Body of pancreas (tissue), 4 donors: ENCODE data around the gene ACAD10. TPM values are rescaled to one million over a fixed set of nuclear protein-coding genes. Genes with fewer than 3 reads are reported as not detected.

Experiments used
- ATAC-seq: fragments of 150-250 bp; one replicate; pipeline ENCODE4 v1.9.1; 2016
- DNase-seq, 4 donors: peaks; one replicate each; pipeline ENCODE4 v3.0.0-alpha.2; 2019
- H3K27ac ChIP-seq, 4 donors: fragments of 200-600 bp; sonication (generic); 1 replicate in 3 of 4; 2 replicates in 1 of 4; pipeline versions ENCODE4 v1.5.1 to v1.6.1; 2016 to 2019; ENCODE audit warnings: mild to moderate bottlenecking in 1 of 4, mixed read lengths in 1 of 4, moderate library complexity in 1 of 4
- H3K27me3 ChIP-seq, 2 donors: fragments of 200-600 bp; sonication (generic); one replicate each; pipeline ENCODE4 v1.6.0; 2016; ENCODE audit warnings: mild to moderate bottlenecking in 1 of 2
- H3K36me3 ChIP-seq, 2 donors: fragments of 200-600 bp; sonication (generic); replicated peaks in 1 of 2; 2 replicates each; pipeline ENCODE4 v1.5.1; 2016; ENCODE audit warnings: low read depth in 2 of 2; ENCODE audit not compliant: insufficient read depth in 1 of 2
- H3K4me1 ChIP-seq: fragments of 200-600 bp; sonication (generic); one replicate; pipeline ENCODE4 v1.6.0; 2016
- H3K4me3 ChIP-seq, 2 donors: fragments of 200-600 bp; sonication (generic); 1 replicate in 1 of 2; 2 replicates in 1 of 2; pipeline ENCODE4 v1.5.1; 2016 to 2019
- H3K9me3 ChIP-seq, 3 donors: fragments of 200-600 bp; sonication (generic); 1 replicate in 2 of 3; 2 replicates in 1 of 3; pipeline ENCODE4 v1.5.1; 2016
- POLR2A ChIP-seq, 3 donors: fragments of 450-650 bp; IDR thresholded peaks; one replicate each; pipeline ENCODE4 v1.6.1; 2016; ENCODE audit warnings: antibody characterized with exemption in 3 of 3, mild to moderate bottlenecking in 2 of 3
- WGBS, 2 donors: methylation state at CpG; one replicate each; pipeline ENCODE4 v1.1.5; 2017; 5-methylcytosine and 5-hydroxymethylcytosine counted together
- intact Hi-C: fragments of 100-400 bp; cut with DNase I; formaldehyde crosslinking; loops from one replicate; pipeline ENCODE4 v1.15.1; 2023
- total RNA-seq, 2 donors: library from RNA; depleted of rRNA; stranded (reverse); fragments of >200 nt; gene quantifications; one replicate each; pipeline ENCODE4 v1.1.0, GENCODE V29; 2016
- TF ChIP-seq, protein P1 (sequence below), 7 experiments: fragments of 450-650 bp in 4 of 7; fragments of 200-600 bp in 3 of 7; sonication (generic) in 3 of 7; IDR thresholded peaks; one replicate each; pipeline ENCODE4 v1.5.1; 2016 to 2019; ENCODE audit warnings: antibody characterized with exemption in 7 of 7

ACAD10 gene
- total RNA-seq, 2 donors from 2014 or later = 20.8 to 35.3 TPM

DNA sequence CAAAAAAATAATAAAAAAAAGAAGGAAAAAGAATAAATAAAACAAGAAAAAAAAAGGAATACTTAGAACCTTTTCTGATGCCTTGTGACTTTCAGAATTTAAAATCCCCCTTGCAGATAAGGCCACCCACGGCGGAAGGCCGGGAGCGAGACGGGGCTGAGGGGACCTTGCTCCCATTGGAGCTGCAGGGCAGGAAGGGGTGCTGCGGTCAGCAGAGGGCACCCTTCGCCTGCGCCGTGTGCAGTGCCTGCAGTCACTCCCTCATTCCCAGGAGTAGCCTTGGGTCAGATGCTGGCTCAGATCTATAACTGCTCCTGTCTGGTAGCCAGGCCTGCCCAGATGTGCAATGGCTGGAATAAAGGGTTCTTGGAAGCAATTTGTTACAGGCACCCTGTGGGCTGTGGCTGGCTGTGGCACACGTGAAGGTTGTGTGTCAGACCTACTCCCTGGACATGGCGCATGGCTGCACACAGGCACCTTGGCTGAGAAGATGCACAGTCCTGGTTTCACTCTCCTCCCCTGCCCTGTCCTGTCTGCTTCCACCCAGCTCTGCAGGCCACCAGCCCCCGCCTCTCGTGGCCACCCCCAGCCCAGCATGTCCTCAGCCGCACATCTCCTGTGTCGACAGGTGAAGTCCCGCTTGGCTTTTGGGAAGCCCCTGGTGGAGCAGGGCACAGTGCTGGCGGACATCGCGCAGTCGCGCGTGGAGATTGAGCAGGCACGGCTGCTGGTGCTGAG lies 67.5 kb downstream of the ACAD10 start:
- Histone ChIP-seq H3K4me3 (no peak overlapping the region), H3K36me3 (no peaks in the 10 kb centered on the region), H3K27ac (no peak overlapping the region), H3K4me1 (peaks cover 40% of the 10 kb centered on the region), H3K9me3 (no peaks in the 10 kb centered on the region), H3K27me3 (no peaks in the 10 kb centered on the region)
- peak; percentile 88 for ATAC-seq
- WGBS, 2 donors = 49 to 61% methylated on average over 13 to 23 of the region's 23 CpGs
- intact Hi-C loops = loop anchor here (10.0 kb wide), 1 partner anchor 61 kb away; no protein-coding TSS in a partner anchor
- DNase-seq = peak; percentile 80 to 83 (median 82)
- TF ChIP-seq POLR2A (IDR thresholded peaks at IDR 0.05) = no peak
- TF ChIP-seq, protein P1, sequence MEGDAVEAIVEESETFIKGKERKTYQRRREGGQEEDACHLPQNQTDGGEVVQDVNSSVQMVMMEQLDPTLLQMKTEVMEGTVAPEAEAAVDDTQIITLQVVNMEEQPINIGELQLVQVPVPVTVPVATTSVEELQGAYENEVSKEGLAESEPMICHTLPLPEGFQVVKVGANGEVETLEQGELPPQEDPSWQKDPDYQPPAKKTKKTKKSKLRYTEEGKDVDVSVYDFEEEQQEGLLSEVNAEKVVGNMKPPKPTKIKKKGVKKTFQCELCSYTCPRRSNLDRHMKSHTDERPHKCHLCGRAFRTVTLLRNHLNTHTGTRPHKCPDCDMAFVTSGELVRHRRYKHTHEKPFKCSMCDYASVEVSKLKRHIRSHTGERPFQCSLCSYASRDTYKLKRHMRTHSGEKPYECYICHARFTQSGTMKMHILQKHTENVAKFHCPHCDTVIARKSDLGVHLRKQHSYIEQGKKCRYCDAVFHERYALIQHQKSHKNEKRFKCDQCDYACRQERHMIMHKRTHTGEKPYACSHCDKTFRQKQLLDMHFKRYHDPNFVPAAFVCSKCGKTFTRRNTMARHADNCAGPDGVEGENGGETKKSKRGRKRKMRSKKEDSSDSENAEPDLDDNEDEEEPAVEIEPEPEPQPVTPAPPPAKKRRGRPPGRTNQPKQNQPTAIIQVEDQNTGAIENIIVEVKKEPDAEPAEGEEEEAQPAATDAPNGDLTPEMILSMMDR (IDR thresholded peaks at IDR 0.05) = peak; percentile 75 to 95 (median 92)

DNA sequence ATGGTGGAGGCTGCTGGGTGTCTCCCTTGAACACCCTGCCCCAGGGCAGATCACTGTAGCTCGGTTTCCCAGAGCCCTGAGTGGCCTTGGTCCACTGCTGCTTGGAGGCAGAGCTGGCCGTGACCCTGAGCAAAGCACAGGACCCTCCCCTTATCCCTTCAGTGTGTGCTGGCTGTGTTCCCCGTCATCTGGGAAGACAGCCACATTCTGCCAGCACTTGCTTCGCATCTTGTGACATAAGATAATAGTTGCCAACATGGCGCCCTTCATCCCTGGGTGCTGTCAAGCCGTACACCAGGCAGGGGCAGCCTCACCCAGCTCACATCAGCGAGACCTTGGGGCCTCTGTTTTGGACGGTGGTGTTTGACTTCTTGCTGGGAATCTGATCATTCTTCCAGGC lies 68.8 kb downstream of the ACAD10 start:
- no peak for ATAC-seq
- intact Hi-C loops = loop anchor here (10.0 kb wide), 1 partner anchor 60 kb away; no protein-coding TSS in a partner anchor
- WGBS, 2 donors = 40 to 48% methylated on average over 8 of the region's 8 CpGs

DNA sequence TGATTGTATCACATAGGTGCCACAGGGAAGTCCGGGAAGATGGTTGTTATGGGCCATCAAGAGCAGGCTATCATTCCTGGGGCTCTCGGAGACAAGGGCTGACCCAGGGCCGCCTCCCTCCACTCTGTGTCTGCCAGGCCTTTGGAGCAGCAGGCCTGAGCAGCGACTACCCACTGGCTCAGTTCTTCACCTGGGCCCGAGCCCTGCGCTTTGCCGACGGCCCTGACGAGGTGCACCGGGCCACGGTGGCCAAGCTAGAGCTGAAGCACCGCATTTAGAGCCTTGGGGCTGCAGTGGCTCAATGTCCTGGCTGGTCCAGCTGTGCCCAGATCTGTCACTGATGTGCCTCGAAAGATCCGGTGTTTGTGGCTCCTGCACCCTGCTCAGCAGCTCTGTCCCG lies 70.3 kb downstream of the ACAD10 start:
- Histone ChIP-seq H3K27ac (no peak overlapping the region), H3K4me3 (no peak overlapping the region), H3K4me1 (peaks cover 50% of the 10 kb centered on the region), H3K36me3 (no peaks in the 10 kb centered on the region), H3K9me3 (no peaks in the 10 kb centered on the region), H3K27me3 (no peaks in the 10 kb centered on the region)
- DNase-seq = no peak
- TF ChIP-seq, protein P1 (IDR thresholded peaks at IDR 0.05) = no peak
- no peak for TF ChIP-seq POLR2A (IDR thresholded peaks at IDR 0.05)
- 81 to 87% methylated on average over 3 to 14 of the region's 15 CpGs for WGBS, 2 donors
- ATAC-seq = no peak
- intact Hi-C loops = loop anchor here (10.0 kb wide), 1 partner anchor 59 kb away; no protein-coding TSS in a partner anchor

More for the DNA sequence above, 68.8 kb downstream of the ACAD10 start:
- DNase-seq = peak; percentile 34 to 58 (median 50)
- H3K9me3 ChIP-seq = no peaks in the 10 kb centered on the region
- peaks cover 50% of the 10 kb centered on the region for H3K4me1 ChIP-seq
- peak overlapping the region in 1 of 4 donors; percentile 3 for H3K27ac ChIP-seq
- H3K4me3 ChIP-seq = no peak overlapping the region
- no peak for TF ChIP-seq POLR2A (IDR thresholded peaks at IDR 0.05)
- TF ChIP-seq, protein P1 (IDR thresholded peaks at IDR 0.05) = no peak
- H3K36me3 ChIP-seq = no peaks in the 10 kb centered on the region
- no peaks in the 10 kb centered on the region for H3K27me3 ChIP-seq

DNA sequence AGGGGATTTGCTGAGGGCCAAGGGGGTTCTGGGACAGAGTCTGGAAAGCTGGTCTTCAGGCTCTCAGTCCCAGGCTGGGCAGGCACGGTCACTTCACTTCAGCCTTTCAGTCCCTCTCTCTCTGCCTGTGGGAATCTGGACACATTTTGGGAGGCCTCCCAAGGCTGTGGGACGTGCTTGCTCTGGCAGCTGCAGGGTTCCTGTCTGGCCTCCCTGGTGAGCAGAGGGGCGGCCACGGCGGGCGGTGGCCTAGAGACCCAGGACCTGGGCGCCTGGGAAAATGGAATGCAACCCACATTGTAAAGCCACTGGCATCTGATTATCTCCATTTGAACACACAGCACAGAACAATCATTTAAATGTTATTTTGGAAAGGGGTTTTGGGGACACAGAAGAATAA lies 70.8 kb downstream of the ACAD10 start:
- Histone ChIP-seq H3K4me1 (peaks cover 50% of the 10 kb centered on the region), H3K4me3 (no peak overlapping the region), H3K36me3 (no peaks in the 10 kb centered on the region), H3K27me3 (no peaks in the 10 kb centered on the region), H3K27ac (no peak overlapping the region), H3K9me3 (no peaks in the 10 kb centered on the region)
- peak in 1 of 4 donors; percentile 29 for DNase-seq
- ATAC-seq = no peak
- TF ChIP-seq POLR2A (IDR thresholded peaks at IDR 0.05) = no peak
- TF ChIP-seq, protein P1 (IDR thresholded peaks at IDR 0.05) = no peak
- intact Hi-C loops = loop anchor here (10.0 kb wide), 1 partner anchor 58 kb away; no protein-coding TSS in a partner anchor
- WGBS, 2 donors = 62 to 77% methylated on average over 6 to 7 of the region's 7 CpGs
